CD4-positive, alpha-beta T cell treated with Interleukin-17A for 4 hours (primary cell): ENCODE measurements around the gene QSOX1.
A peak's percentile ranks its signal among the peaks of the same experiment; 100 is the strongest.

Experiments
- DNase-seq: peaks from one replicate; pipeline ENCODE4 v3.0.0-alpha.2; 2020; ENCODE audit warnings: mixed read lengths

The QSOX1 gene

DNA sequence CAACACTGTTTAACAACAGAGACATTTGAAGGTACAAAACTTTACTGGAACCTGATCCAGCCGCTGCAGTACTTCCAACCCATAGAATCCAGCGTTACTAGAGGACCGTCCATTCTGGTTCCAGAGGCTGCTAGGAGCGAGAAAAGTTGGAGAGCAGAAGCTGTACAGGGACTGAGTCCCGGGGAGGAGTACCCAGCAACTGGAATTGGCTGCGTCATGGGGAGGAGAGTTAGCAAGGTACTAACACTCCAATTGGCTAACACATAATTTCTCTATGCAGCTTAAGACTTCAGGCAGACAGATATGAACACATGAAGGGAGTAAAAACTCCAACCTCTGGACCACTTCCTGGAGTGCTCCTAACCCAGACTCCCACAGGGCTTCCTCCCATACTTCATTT lies 2.1 kb upstream of the QSOX1 start:
- DNase-seq, result no peak

GRCh38 chr1:180153032-180153431 lies 1.6 kb upstream of the QSOX1 start:
- no peak for DNase-seq

GRCh38 chr1:180154003-180154324 lies 705 bp upstream of the QSOX1 start:
- DNase-seq, result peak; percentile 15

- DNase-seq, result peak; percentile 29
These were observed 563 bp downstream of the QSOX1 start for GRCh38 chr1:180155182-180155682.

GRCh38 chr1:180156201-180156600 lies 1.5 kb downstream of the QSOX1 start:
- DNase-seq, result no peak

DNA sequence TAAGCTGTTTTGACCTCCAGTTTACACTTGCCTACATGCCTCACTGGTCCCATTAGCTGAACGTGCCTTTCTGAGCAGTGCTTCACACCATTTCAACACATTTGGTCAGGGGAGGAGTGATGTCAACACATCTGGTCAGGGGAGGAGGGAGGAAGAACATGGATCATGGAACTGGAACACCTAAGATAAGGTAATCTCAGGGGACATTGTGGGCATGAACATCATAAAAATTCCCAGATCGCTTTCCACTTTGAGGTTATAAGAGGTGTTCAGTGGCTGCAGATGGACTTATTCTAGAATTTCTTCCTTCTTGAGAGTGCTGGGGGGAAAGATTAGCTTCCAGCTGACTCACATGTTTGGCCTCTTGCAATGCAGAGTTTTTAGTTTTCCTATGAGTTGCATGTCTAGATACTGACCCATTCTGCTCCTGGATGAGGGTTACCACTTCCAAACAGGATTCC lies 2.0 kb downstream of the QSOX1 start:
- no peak for DNase-seq

GRCh38 chr1:180157108-180157507 lies 2.4 kb downstream of the QSOX1 start:
- no peak for DNase-seq

GRCh38 chr1:180157576-180158057 lies 2.9 kb downstream of the QSOX1 start:
- no peak for DNase-seq

GRCh38 chr1:180158149-180159147 lies 3.8 kb downstream of the QSOX1 start:
- no peak for DNase-seq

DNA sequence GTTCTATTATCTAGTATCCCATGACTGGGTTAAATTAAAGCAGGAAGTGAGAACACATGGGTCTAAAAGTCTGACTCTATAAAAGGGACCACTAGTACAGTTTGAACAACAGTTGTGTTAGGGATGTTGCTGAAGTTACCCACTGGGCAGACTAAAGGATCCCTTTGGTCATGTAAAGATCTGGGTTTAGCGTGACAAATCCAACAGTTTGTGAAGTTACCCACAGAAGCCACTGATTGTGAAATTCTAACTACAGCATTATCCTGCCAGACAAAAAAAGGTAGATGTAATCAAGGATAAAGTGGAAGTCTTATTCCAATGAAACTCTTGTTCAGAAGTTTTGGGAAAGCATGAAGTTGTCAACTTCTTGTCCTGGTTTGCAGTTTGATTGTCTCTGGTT lies 5.7 kb downstream of the QSOX1 start:
- DNase-seq, result no peak

GRCh38 chr1:180163041-180163440 lies 8.4 kb downstream of the QSOX1 start:
- DNase-seq, result no peak

- no peak for DNase-seq
These were observed 10.4 kb downstream of the QSOX1 start for GRCh38 chr1:180165096-180165495.

- no peak for DNase-seq
These were observed 11.1 kb downstream of the QSOX1 start for GRCh38 chr1:180165509-180166435.

GRCh38 chr1:180166436-180166800 lies 11.7 kb downstream of the QSOX1 start:
- DNase-seq, result no peak

DNA sequence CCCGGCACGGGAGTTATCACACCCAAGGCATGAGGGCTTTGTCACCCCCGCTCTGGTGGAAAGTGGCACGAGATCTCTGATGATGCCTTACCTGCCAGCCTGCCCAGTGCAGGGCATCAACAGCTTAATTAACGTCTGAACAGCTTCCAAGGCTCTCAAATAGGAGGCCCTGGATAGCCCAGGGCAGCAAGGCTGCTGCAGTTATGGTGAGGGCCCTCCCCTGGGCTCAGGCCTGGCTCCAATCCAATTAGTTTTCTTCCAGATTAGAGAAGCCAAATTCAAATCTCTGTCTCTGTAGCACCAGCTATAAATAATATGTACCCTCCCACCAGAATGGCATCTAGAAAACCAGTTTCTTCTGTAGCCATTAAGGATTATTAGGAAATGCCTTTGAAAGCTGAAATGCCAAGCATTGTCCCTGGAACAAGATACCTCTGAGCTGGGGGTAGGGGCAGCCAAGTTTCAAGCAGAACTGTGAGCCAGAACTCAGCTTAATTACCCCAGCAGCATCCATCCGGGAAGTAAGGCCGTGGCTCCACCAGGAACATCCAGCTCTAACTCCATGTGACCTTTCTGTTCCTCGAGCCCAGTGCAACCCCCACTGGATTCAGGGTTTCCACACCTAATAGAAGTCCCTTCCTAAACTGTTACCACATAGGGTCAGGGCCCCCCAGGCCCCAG lies 12.5 kb downstream of the QSOX1 start:
- no peak for DNase-seq

DNA sequence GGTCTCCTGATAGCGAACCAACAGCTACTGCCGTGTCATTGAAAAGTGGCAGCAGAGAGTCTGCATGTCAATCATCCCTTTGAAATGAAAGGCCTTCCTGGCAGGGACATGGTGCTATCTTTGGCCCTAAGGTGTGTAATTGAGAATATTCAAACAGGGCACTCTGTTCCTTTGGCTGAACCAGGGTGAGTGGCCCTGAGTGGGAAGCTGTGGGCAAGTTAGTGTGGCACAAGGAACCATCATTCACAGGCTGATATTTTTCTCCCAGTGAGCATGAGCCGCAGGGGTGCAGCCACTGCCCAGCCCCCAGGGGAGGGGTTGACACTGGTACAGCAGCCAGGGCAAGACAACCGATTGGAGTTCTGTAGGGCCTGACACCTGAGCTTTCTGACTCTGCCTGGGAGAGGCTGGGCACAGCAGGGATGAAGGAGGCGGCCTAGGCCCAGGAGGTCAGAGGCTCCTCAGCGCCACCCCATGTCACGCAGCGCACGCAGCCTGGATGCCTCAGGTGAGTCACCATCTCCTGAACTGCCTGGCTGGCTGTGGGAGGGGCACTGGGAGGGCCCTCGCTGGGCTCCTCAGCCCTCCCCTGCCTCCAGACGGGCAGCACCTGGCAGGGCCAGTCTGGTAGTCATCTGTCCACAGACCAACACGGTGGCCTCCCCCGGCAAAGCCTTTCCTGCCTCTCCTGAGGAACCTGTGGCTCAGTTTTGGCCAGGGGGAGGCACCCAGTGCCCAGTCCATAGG lies 13.2 kb downstream of the QSOX1 start:
- DNase-seq, result no peak

DNA sequence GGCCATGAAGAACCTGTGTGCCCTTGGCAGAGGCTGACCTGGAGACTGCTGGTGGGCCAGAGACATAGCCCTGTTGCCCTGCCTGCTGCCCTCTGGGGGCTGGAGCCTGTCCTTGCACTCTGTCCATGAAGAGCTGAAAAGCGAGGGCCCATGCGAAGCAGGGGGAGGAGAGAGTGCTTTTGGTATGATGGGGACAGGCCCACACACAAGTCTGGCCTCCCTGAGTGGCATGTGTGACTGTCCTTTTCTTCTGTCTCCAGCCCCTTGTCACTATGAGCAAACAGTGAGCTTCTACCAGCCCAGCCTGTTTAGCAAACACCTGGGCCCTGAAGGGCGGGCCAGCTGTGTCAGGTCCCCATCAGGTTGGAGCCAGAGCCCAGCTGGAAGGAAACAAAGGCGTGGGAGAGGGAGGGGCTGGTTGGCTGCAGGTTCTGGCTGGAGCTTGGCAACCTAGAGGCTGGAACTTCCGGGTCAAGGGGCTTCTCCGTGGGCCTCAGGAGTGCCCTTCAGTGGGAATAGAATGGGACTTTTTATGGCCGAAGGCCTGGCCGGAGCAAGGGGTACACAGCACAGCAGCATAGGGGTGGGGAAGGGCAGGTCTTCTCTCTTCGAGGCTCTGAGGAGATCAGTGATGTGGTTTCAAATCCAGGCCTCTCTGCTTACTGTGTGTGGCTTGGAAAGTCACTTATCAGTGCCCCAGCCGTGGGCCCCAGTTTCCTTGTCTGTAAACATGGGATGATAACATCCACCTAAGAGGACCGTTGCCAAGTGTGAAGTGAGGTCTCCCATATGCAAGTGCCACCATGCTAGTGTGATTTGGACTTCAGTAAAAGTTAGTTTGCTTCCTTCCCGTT lies 14.3 kb downstream of the QSOX1 start:
- DNase-seq, result peak; percentile 47

GRCh38 chr1:180169640-180170195 lies 15.0 kb downstream of the QSOX1 start:
- DNase-seq, result no peak

GRCh38 chr1:180170546-180171151 lies 16.0 kb downstream of the QSOX1 start:
- DNase-seq, result no peak

- no peak for DNase-seq
These were observed 17.0 kb downstream of the QSOX1 start for GRCh38 chr1:180171691-180172090.
